Embryonic facial prominence (tissue), 1 donor: ENCODE measurements around the gene S100A14.

ENCODE experiments used
- DNase-seq: peaks from one replicate; pipeline ENCODE4 v3.0.0-alpha.2; 2016; ENCODE audit errors: extremely low spot score

S100A14 gene

DNA sequence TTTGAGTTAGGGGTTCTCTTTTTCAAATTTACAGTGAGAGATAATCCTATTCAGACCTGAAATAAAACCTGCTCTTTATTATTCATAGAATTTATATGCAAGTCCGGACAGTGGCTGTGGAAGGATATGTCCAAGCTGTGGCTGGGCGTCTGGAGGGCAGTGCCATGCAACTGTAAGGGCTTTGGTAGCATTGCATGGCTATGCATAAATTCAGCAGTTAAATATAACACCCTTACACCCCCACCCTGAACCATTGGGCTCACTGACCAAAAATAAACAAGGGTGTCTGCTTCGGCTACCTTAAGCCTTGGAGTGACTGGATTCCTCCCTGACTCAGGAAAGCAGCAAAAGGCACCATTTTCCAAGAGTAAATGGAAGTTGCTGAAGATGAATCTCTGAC is 23.2 kb upstream of the S100A14 start:
- DNase-seq: no peak

DNA sequence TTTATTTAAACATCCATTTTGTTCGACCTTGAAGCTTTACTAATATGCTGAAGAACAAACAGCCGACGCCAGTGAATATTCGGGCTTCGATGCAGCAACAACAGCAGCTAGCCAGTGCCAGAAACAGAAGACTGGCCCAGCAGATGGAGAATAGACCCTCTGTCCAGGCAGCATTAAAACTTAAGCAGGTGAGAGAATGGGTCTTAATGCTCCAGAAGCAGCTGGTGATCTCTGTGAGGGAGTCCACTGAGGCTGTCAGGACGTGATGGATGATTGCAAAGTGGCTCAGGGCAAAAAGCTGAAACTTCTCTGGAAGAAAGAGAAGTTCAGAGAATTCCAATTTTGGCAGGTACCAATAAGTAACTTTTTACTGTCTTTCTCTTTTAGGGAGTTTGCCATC is 22.1 kb upstream of the S100A14 start:
- DNase-seq: no peak

DNA sequence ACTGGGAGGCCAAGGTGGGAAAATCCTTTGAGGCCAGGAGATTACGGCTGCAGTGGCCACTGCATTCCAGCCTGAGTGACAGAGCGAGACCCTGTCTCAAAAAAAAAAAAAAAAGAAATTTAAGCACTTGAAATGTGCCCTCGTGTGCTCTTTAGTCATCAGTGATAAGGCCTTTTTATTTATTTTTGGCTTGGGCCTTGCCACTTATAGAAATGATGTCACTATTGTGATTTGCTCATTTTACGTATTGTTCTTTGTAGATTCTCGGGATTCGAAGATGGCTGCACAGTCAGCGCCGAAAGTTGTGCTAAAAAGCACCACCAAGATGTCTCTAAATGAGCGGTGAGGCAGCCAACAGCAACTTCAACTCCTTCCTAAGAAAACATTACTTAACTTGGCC is 20.2 kb upstream of the S100A14 start:
- no peak for DNase-seq

DNA sequence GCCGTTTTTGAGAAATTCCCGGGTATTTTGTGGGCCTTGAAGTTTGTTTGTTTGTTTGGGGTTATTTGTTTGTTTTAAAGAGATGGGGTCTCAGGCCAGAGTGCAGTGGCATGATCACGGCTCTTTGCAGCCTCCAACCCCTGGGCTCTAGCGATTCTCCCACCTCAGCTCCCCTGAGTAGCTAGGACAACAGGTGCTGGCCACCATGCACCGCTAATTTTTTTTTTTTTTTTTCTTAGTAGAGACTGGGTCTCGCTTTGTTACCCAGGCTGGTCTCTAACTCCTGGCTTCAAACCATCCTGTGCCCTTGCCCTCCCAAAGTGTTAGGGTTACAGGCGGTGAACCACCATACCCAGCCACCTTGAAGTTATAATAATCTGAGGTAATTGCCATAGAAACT is 19.7 kb upstream of the S100A14 start:
- DNase-seq: no peak

DNA sequence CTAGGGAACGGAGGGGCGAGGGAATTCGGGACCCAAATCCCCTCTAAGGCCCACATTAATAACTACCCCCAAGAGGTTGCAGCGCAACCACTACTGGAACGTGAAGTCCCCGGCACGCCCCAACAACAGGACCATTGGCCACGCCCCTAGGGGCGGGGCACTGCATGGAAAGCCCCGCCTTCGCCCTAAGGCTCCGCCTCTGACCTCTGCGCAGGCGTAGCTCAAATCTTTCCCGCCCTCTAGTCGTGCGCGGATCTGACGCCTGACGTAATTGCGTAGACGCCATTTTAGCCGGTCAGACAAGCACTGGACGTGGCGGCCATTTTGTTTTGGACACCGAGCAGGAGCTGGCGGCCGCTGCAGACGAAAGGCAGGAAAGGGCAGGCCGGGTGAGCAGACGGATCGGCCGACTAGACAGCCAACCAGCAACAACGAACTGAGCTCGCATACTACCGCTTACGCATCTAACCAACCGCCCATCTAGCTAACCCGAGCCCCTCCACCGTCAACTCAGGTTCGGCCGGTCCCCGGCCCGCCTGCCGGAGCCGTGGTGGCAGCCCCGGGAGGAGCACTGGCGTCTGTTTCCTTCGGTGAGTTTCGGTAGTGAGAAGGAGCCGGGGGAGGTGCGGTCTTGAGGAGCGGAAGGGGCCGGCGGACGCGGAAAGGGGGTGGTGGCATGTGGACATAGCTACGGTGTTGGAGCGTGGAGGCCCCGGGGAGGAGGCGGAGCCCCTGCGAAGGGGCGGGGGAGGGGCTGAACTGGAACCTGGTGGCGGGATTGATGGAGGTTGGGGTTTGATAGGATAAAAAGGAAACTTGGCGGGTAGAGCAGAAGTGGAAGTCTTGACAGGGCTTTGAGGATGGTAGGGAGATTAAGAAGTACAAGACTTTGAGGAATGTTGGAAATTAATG is 17.9 kb upstream of the S100A14 start, which contains the start of gene CHTOP:
Gene CHTOP (plus strand): TSS at position 313 of the 912 bp plus-strand sequence. CDS start 2,523 bp downstream, outside the sequence.
- DNase-seq: peak; percentile 93

DNA sequence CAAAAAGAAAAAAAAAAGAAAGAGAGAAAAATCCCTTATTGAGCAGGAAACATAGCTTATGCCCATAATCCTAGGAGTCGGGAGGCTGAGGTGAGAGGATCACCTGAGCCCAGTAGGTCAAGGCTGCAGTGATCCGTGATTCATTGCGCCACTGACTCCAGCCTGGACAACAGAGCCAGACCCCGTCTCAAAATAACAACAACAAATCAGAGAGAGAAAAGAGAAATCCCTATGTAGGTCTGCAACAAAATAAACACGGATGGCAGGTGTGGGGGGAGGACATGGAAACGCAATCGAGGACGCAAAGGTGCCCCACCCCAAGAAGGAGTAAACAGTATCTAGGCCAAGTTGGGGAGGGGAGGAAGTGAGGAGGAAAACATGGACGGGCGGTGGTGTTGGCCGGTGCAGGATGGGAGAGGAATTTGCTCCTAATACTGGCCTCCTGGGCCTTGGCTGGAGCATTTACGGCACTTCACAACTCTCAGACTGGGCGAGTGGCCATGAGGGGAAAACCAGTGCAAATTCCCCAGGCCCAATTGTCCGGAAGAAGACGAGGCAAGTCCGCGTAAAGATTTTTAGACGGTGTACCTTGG is 17.1 kb upstream of the S100A14 start:
- DNase-seq: no peak

DNA sequence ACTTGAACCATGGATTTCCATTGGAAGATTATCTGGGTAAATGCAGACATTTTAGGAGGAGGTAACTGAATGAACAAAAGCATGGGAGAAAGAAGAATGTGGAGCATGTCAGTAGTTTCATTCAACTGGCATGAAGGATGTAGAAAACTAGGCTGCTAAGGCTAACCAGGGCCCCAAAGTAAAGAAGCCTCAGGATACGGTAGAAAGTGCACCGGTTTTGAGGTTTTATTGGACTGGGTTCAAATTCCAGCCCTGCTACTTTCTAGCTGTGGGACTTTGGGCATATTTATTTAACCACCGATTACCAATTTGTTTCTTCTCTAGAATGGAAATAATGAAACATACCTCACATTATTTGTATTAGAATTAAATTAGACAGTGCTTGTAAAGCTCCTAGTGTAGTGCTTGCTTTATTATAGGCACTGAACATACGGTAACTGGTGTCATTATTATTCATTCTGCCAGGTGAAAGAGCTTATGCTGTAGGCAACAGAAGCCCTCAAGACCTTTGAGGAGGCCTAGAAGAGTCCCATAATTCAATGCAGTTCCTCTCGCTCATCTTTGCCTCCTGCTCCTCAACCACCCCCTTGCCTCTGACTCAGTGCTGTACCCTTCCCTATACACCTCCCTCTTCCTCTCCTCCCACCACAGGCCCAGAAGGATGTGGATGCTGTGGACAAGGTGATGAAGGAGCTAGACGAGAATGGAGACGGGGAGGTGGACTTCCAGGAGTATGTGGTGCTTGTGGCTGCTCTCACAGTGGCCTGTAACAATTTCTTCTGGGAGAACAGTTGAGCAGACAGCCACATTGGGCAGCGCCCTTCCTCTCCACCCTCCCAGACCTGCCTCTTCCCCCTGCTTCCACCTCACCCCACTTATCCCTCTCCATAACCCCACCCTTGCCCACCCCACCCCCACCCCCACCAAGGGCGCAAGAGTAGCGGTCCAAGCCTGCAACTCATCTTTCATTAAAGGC is 15.2 kb upstream of the S100A14 start:
- no peak for DNase-seq

DNA sequence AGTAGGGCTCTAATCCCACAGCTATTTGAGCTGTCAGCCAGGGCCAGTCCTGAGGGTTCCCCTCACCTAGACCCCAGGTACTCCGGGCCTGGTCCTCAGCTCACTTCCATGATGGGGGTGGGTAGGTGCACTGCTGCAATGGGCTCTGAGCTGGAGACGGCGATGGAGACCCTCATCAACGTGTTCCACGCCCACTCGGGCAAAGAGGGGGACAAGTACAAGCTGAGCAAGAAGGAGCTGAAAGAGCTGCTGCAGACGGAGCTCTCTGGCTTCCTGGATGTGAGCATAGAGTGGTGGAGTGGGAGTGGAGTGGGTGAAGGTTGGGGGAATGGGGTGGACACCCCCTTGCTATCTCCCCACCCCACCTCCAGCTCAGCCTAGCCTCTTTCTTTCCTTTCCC is 14.3 kb upstream of the S100A14 start:
- DNase-seq: no peak

DNA sequence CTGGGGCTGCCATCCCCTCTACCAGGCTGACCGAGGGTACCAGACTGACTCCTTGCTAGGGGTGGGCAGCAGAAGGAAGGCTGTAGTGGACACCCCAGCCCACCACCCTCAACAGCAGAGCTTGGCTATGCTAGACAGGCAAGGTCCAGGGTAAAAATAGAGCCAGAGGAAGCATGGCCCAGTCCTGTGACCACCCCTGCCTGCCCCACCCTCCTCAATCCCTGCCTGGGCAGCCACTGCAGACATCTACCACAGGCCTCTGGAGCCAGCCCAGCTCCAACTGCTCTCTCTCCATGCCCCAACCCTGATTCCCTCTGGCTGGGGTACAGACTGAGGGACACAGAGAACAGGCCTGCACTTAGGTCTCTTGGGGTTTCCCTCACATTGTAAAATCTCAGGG is 13.8 kb upstream of the S100A14 start:
- DNase-seq: no peak

DNA sequence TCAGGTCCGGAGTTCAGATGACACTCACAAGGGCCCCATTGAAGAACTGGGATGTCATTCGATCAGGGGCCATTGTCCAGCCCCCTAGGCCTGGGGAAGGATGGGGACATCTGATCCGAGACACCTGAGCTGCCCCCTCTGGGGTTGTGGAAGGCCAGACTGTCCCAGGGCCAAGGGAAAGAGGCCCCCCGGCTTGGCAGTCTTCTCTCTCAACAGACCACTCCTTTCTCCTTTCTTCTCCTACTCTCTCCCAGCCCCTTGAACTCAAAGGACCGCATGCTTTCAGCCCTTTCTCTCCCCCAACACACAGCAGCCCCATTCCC is 13.2 kb upstream of the S100A14 start:
- no peak for DNase-seq

DNA sequence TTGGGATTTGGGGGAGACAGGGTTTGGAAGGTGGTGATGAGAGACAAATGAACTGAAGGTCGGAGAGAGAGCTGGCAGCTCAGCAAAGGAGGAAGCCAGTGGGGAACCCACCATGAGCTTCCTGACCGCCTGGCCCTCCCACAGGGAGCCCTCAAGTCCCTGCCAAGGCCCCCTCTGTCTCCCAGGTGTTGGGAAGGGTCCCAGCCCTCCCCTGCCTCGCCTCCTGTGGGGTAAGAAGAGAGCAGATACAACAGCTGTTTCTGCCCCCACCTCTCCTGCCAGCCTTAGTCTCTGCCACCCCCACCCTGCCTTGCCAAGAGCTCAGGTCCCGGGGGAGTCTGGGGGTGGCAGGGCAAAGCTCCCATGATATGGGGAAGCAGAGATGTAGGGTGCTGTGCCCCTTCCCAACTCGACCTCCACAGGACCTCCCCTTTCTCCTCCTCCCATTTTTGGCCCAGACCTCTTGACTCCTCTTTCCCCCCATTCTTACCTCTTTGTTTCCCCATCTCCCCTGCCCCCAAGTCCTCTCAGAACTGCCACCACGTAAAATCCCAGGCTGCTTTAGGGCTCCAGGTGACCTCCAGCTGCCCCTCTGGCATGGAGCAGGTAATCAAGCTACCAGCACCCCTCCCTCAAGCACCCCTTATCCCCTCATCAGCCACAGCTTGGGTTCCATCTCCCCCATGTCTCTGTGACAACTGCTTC is 12.7 kb upstream of the S100A14 start:
- DNase-seq: no peak

DNA sequence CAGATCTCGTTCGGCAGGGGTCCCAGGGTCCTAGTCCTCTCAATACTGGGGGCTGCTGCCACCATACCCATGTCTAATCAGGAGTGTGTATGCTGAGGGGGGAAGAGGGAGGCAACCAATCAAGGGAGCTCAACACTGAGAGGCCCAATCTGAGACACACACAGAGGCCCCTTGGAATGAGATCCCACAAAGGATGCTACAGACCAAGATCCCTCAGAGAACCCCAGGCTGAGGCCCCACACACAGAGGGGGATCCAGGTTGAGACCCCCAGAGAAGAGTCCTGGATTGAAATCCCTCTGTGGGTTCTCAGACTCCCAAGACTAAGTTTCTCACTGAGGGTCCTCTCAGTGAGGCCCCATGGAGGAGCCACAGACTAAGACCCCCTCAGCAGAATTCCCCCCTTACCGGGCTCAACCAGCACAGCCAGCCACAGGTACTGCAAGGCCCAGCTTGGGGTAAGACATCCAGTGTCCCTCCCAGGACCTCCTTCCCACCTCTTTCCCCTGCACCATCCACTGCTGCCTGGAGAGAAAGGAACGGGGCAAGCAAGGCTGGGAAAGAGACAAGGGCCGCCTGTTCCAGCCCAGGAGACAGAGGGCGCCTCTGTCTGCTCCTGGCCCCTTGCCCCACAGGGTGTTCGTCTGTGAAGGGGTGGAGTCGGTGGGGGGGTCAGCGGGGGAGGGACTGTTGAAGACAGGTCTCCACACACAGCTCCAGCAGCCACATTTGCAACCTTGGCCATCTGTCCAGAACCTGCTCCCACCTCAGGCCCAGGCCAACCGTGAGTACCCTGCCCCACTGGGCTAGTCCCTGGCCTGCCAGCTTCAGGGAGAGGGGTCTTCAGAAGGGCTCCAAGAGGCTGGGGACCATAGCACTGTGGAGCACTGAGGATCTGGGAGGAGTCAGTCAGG is 11.8 kb upstream of the S100A14 start, which contains the start of gene S100A1:
Gene S100A1 (plus strand): TSS at position 720 of the 912 bp plus-strand sequence. CDS start 2,088 bp downstream, outside the sequence.
- DNase-seq: no peak

DNA sequence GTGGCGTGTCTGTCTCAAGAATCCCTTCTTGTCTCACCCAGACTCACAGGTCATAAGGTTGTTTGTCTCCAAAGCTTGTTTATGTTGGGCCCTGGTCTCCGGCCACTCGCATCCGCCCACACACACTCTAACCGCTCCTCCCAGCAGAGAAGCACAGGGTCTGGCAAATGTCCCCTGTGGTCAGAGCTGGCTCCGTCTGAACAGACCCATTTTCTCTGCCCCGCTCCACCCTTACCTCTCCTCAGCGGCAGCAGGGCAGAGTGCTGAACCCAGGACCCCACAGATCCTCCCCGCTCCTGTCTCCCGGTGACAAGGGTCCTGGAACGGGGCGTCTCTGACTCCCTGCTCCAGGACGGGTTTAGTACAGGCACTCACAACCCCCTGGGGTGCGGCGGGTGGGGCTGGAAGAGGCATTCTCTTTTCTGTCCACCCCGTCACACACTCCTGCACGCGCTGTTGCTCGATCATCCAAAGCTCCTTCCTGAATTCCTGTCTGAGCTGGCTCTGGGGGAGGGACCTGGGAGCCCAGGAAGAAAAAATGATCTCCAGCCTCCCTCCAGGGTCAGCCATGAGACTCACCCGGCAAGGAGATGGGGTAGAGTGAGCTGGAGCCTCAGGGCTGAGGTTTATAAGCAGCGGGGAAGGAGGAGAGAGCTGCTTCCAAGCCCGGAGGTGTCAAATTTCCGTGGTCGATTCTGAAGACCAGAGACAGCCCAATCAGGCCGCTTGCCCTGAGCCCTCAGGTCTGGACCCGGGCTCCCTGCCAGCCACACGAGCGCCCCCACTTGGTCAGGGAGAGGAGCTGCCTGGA is 11.0 kb upstream of the S100A14 start, which contains the start of gene S100A13:
Gene S100A13 (minus strand): TSS at position 602 of the 811 bp plus-strand sequence. CDS start 1,033 bp downstream, outside the sequence.
- DNase-seq: peak; percentile 65

DNA sequence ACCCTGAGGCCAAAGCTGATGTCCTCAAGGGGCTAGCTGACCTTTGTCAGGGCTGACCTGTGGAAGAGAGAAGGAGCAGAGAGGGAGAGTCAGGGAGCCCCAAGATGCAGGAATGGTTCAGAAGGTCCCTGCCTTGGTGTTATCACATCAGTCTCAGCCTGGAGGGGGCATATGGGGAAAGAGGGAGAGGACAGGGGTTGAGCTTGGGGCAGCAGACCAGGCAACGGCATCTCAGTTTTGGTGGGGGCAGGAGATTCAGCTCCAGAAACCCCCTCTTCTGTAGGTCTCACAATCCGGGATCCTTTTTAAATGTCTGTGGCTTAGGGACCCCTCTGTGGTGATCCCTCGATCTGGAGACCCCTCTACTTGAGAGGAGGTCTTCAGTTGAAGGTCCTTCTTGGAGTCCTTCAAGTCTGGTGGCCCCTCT is 10.4 kb upstream of the S100A14 start:
- no peak for DNase-seq

DNA sequence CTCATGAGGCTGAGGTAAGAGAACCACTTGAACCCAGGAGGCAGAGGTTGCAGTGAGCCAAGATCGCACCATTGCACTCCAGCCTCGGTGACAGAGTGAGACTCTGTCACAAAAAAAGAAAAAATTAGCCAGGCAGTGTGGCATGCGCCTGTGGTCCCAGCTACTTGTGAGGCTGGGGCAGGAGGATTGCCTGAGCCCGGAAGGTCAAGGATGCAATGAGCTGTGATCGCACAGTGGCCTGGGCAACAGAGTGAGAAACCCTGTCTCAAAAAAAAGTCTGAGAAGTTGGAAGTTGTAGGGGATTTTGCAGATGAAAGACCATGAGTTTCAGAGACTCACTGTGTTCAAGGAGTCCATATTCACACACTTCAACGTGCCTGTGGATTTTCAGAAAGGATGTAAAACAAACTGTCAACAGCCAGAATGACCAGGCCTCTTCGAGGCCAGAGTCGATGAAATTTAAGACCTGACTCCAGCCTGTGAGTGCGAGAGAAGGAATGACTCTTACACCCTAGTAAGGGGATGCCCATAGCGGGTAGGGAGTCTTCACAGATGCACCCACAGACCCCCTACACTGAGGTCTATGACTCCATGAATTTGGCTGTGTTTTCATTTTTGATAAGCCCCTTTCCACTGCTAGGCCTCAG is 9.0 kb upstream of the S100A14 start:
- DNase-seq: no peak

DNA sequence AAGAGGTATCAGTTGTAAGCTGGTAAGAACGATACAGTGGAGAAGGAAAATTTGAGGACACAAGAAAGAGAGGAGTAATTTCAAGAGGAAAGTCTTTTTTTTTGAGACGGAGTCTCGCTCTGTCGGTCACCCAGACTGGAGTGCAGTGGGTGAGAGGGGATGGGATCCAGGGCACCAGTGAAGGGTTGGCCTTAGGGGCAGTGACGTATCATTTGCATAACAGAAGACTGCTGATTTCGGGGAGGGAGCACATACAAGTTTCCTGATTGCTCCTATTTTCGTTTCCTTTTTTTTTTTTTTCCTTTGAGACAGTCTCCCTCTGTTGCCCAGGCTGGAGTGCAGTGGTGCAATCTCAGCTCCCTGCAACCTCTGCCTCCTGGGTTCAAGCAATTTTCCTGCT is 7.0 kb upstream of the S100A14 start:
- no peak for DNase-seq

DNA sequence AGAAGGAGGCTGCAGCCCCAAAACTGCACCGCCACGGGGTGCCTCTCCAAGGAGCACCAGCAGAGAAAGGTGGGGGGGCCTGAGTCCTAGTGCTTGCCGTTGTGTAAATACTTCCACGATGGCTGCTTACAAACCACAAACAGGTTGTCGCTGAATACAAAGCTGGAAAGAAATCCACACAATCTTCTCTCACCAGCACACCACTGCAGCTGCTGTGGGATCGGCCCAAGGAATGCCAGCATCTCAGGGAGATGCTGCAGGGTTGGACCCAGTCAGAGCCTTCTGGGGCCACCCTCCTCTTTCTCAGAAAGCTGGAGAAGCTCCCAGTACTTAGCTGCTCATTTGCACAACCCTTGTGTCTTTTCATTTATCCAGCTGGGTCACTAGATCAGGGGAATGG is 3.0 kb upstream of the S100A14 start:
- DNase-seq: no peak

DNA sequence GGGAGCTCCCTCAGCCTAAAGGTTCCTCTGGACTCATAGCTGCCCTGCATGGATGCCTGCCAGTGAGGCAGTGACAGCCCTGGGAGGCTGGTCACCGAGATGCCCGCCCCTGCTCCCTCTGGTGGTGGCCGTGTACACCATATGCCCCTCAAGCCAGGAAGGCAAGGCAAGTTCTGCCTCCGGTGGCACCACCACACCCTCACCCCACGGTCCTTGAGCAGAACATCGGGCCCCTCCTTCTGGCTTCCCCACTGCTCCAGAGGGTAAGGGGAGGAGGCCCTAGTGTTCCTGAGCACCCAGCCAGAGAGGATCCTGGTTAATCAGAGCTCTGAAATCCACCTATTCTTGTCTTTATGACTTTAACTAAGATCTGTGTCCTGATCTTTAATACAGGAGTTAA is 1.5 kb upstream of the S100A14 start:
- no peak for DNase-seq

DNA sequence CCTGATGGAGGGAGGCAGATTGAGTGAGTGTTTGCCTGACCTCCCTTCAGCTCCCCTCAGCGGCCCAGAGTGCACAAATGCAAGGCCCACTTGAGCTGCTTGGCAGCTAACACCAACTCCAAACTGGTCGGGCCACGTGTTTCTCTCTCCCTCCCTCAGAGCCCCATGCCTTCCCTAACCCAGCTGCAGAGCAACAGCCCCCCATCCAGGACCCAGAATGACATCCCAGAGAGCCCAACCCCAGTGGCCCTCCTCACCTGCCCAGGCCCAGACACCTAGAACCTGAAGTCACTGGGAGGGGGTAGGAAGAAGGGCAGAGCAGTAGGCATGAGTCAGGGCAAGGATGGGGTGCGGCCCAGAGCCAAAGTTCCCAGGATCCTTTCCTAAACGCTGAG is 789 bp upstream of the S100A14 start:
- DNase-seq: no peak
